K562 (cell line): Measurements from ENCODE around the gene NXF1. TPM values are rescaled to one million over a fixed set of nuclear protein-coding genes. Genes with fewer than 3 reads are reported as not detected.
A peak's percentile ranks its signal among the peaks of the same experiment; 100 is the strongest.

Experiments used
- AFF4 ChIP-seq: sonication (generic); formaldehyde crosslinking; IDR thresholded peaks from 2 replicates; pipeline ENCODE4 v1.8.0; 2023; ENCODE audit warnings: mild to moderate bottlenecking, missing genetic modification reagents
- BHLHE40 ChIP-seq: IDR thresholded peaks from 2 replicates; pipeline ENCODE4 v1.6.1; 2011; ENCODE audit warnings: low read length, improper control_type of control experiment
- CBFA2T2 ChIP-seq: fragments of 450-650 bp; conservative IDR thresholded peaks from 2 replicates; pipeline ENCODE4 v1.6.1; 2017; ENCODE audit warnings: mild to moderate bottlenecking
- CC2D1A ChIP-seq: fragments of 450-650 bp; IDR thresholded peaks from 2 replicates; pipeline ENCODE4 v1.6.1; 2017; ENCODE audit warnings: mild to moderate bottlenecking
- CCNT2 ChIP-seq: IDR thresholded peaks from 2 replicates; pipeline ENCODE4 v1.6.1; 2011; ENCODE audit warnings: borderline replicate concordance, low read depth, mild to moderate bottlenecking, moderate library complexity, mixed read lengths, low read length; ENCODE audit not compliant: insufficient read length; ENCODE audit errors: extremely low read depth
- CHD1 ChIP-seq: fragments of 200-600 bp; sonication (generic); IDR thresholded peaks from one replicate; pipeline ENCODE4 v1.6.1; 2012; ENCODE audit warnings: mild to moderate bottlenecking, moderate library complexity, low read length, inconsistent platforms
- E2F4 ChIP-seq: sonication (generic); formaldehyde crosslinking; IDR thresholded peaks from 2 replicates; pipeline ENCODE4 v1.8.0; 2022; ENCODE audit warnings: mild to moderate bottlenecking, low read depth, missing genetic modification reagents
- ELK3 ChIP-seq: fragments of 450-650 bp; formaldehyde crosslinking; IDR thresholded peaks from 2 replicates; pipeline ENCODE4 v1.4.0; 2020; ENCODE audit warnings: mild to moderate bottlenecking
- HEY1 ChIP-seq: fragments of 250-450 bp; sonication (Bioruptor Pico); IDR thresholded peaks from 2 replicates; pipeline ENCODE4 v1.5.0; 2020; ENCODE audit warnings: mild to moderate bottlenecking, moderate library complexity, borderline replicate concordance
- HNRNPLL ChIP-seq: fragments of 200-400 bp; formaldehyde crosslinking; IDR thresholded peaks from 2 replicates; pipeline ENCODE4 v1.6.1; 2017; ENCODE audit warnings: low read length, low read depth, mild to moderate bottlenecking; ENCODE audit not compliant: poor library complexity, severe bottlenecking
- MEF2D ChIP-seq: conservative IDR thresholded peaks from 2 replicates; pipeline ENCODE4 v1.6.1; 2016; ENCODE audit warnings: low read depth, missing genetic modification characterization, missing compliant biosample characterization
- MYNN ChIP-seq, 2 experiments: sonication (generic); formaldehyde crosslinking in 1 of 2; IDR thresholded peaks; 2 replicates each; pipeline versions ENCODE4 v1.5.0 to v1.6.1; 2016 to 2020; ENCODE audit warnings: antibody characterized with exemption in 1 of 2, missing genetic modification reagents in 1 of 2
- NFIX ChIP-seq: fragments of 250-450 bp; sonication (Bioruptor Pico); IDR thresholded peaks from 2 replicates; pipeline ENCODE4 v1.4.0; 2020; ENCODE audit warnings: low read depth, mild to moderate bottlenecking, moderate library complexity
- NFXL1 ChIP-seq: fragments of 450-650 bp; formaldehyde crosslinking; IDR thresholded peaks from 2 replicates; pipeline ENCODE4 v1.4.0; 2021; ENCODE audit warnings: mild to moderate bottlenecking
- SIX5 ChIP-seq, 2 experiments: IDR thresholded peaks; 2 replicates each; pipeline ENCODE4 v1.6.1; 2011; ENCODE audit warnings: low read length in 2 of 2, borderline replicate concordance in 1 of 2, low read depth in 1 of 2, mild to moderate bottlenecking in 1 of 2, moderate library complexity in 1 of 2; ENCODE audit not compliant: insufficient read depth in 1 of 2
- TCFL5 ChIP-seq: fragments of 250-450 bp; sonication (Bioruptor Pico); conservative IDR thresholded peaks from 2 replicates; pipeline ENCODE4 v1.6.1; 2021; ENCODE audit warnings: mild to moderate bottlenecking, moderate library complexity, matching md5 sums
- ZNF274 ChIP-seq: IDR thresholded peaks from 2 replicates; pipeline ENCODE4 v1.6.1; 2011; ENCODE audit warnings: low read depth, mild to moderate bottlenecking, low read length, moderate library complexity, borderline replicate concordance
- polyA plus RNA-seq, 8 experiments: library from polyadenylated mRNA; depleted of rRNA in 4 of 8; stranded (reverse) in 5 of 8; unstranded in 3 of 8; fragments of >200 nt; fragmentation: Nextera tagmentation in 2 of 8; fragmentation: Illumina TruSeq in 1 of 8; extraction: Ambion mirVana in 2 of 8; extraction: Trizol in 1 of 8; gene quantifications; 2 replicates each; pipeline versions ENCODE4 v1.2.1 to v1.2.3, GENCODE V29; 2011 to 2014; ENCODE audit warnings: inconsistent platforms in 1 of 8, missing spikeins in 1 of 8
- total RNA-seq, 7 experiments: library from RNA; depleted of rRNA in 6 of 7; stranded (reverse); fragments of >200 nt in 6 of 7; fragmentation: Illumina TruSeq in 2 of 7; extraction: Trizol in 2 of 7; gene quantifications; 2 replicates each; pipeline versions ENCODE4 v1.2.1 to v1.2.3, GENCODE V29; 2011 to 2021; ENCODE audit warnings: low replicate concordance in 1 of 7

NXF1 gene
- total and polyA plus RNA-seq, 9 of the 15 experiments (the other 6 are each of a cell fraction or from before 2014, with no cell fraction given), result 18.1 to 98.3 (median 35.8) TPM

- TF ChIP-seq AFF4 (no peak; the same call in none of the 2 replicates), MYNN (IDR thresholded peaks at IDR 0.05) (no peak), MYNN (CRISPR knock-in tag; IDR thresholded peaks at IDR 0.05) (no peak), HNRNPLL (peak; percentile 90), NFIX (CRISPR knock-in tag) (no peak), CHD1 (peak; percentile 61), HEY1 (CRISPR knock-in tag) (no peak), ELK3 (CRISPR knock-in tag) (no peak), TCFL5 (no peak), ZNF274 (no peak), CC2D1A (no peak), CCNT2 (peak; percentile 63), E2F4 (CRISPR knock-in tag) (no peak), NFXL1 (no peak), CBFA2T2 (no peak), MEF2D (tag) (no peak), SIX5 (IDR thresholded peaks at IDR 0.05; ENCODE audit: borderline replicate concordance in 1 of 2, insufficient read depth in 1 of 2, low read depth in 1 of 2, low read length in 2 of 2) (peak in 1 of 2 experiments; percentile 32; a peak in 2 of 4 replicates), BHLHE40 (peak; percentile 48)
Observed at GRCh38 chr11:62839050-62839945, 34.1 kb upstream of the NXF1 start, which contains the start of gene WDR74 (continued).
